ENCODE data around the gene LSP1. TPM values are rescaled to one million over a fixed set of nuclear protein-coding genes. Genes with fewer than 3 reads are reported as not detected.
A peak's percentile ranks its signal among the peaks of the same experiment; 100 is the strongest.

Gene LSP1
- total RNA-seq, 1 experiment from 2014 or later = 0.90 TPM

- no peaks in the 10 kb centered on the region; the same call in 1 of the 2 replicates for H3K27me3 ChIP-seq (ENCODE audit: control insufficient read depth, insufficient read depth, low read length)
- H3K27ac ChIP-seq (ENCODE audit: low read length) = no peak overlapping the region
- no TSS peak for BruUV-seq (replicated peaks)
- ChIA-PET CTCF (interaction anchor here (0.6 to 1.1 kb wide), 3 partner anchors 25 to 62 kb away, joined by 3 to 4 read pairs (median 3); no protein-coding TSS in a partner anchor), POLR2A (no interaction called here)
- DNase-seq (ENCODE audit: low read depth, low spot score) = no peak
- H3K4me3 ChIP-seq (ENCODE audit: low read depth in 2 of 2, low read length in 2 of 2) = no peak overlapping the region
- no peak for TF ChIP-seq POLR2AphosphoS5 (IDR thresholded peaks at IDR 0.05; ENCODE audit: low read depth, low read length)
- no peak for TF ChIP-seq TCF7L2 (IDR thresholded peaks at IDR 0.05; ENCODE audit: low read depth, low read length)
- no peak for TF ChIP-seq SIN3A (IDR thresholded peaks at IDR 0.05; ENCODE audit: borderline replicate concordance, insufficient read depth, low read depth, low read length)
- TF ChIP-seq, protein P1, sequence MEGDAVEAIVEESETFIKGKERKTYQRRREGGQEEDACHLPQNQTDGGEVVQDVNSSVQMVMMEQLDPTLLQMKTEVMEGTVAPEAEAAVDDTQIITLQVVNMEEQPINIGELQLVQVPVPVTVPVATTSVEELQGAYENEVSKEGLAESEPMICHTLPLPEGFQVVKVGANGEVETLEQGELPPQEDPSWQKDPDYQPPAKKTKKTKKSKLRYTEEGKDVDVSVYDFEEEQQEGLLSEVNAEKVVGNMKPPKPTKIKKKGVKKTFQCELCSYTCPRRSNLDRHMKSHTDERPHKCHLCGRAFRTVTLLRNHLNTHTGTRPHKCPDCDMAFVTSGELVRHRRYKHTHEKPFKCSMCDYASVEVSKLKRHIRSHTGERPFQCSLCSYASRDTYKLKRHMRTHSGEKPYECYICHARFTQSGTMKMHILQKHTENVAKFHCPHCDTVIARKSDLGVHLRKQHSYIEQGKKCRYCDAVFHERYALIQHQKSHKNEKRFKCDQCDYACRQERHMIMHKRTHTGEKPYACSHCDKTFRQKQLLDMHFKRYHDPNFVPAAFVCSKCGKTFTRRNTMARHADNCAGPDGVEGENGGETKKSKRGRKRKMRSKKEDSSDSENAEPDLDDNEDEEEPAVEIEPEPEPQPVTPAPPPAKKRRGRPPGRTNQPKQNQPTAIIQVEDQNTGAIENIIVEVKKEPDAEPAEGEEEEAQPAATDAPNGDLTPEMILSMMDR (IDR thresholded peaks at IDR 0.05) = no peak
- TF ChIP-seq, protein P2, sequence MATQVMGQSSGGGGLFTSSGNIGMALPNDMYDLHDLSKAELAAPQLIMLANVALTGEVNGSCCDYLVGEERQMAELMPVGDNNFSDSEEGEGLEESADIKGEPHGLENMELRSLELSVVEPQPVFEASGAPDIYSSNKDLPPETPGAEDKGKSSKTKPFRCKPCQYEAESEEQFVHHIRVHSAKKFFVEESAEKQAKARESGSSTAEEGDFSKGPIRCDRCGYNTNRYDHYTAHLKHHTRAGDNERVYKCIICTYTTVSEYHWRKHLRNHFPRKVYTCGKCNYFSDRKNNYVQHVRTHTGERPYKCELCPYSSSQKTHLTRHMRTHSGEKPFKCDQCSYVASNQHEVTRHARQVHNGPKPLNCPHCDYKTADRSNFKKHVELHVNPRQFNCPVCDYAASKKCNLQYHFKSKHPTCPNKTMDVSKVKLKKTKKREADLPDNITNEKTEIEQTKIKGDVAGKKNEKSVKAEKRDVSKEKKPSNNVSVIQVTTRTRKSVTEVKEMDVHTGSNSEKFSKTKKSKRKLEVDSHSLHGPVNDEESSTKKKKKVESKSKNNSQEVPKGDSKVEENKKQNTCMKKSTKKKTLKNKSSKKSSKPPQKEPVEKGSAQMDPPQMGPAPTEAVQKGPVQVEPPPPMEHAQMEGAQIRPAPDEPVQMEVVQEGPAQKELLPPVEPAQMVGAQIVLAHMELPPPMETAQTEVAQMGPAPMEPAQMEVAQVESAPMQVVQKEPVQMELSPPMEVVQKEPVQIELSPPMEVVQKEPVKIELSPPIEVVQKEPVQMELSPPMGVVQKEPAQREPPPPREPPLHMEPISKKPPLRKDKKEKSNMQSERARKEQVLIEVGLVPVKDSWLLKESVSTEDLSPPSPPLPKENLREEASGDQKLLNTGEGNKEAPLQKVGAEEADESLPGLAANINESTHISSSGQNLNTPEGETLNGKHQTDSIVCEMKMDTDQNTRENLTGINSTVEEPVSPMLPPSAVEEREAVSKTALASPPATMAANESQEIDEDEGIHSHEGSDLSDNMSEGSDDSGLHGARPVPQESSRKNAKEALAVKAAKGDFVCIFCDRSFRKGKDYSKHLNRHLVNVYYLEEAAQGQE (IDR thresholded peaks at IDR 0.05; ENCODE audit: insufficient read depth in 1 of 2, low read depth in 2 of 2, low read length in 1 of 2) = no peak
- no peaks in the 10 kb centered on the region for H3K9me3 ChIP-seq (ENCODE audit: control insufficient read depth, insufficient read depth, low read depth, low read length)
- H3K4me1 ChIP-seq (ENCODE audit: control insufficient read depth, insufficient read depth, low read length) = no peaks in the 10 kb centered on the region
- ATAC-seq = 0 out of 2 replicates have a peak, but pooled peaks have one; percentile 42
- in situ Hi-C loops (cut with HindIII; ENCODE audit: low pct_unique_long_range_greater_than_20kb, low sequenced_read_pairs) (no loop called here), intact Hi-C loops (cut with micrococcal nuclease; ENCODE audit: unreplicated experiment) (no loop called here)
- no peaks in the 10 kb centered on the region for H3K36me3 ChIP-seq (ENCODE audit: control insufficient read depth, insufficient read depth, low read length)
These were observed 53.9 kb downstream of the LSP1 start for GRCh38 chr11:1906611-1907423.

- DNase-seq (ENCODE audit: low read depth, low spot score) (no peak), ATAC-seq (no peak)
- in situ Hi-C loops (cut with HindIII; ENCODE audit: low pct_unique_long_range_greater_than_20kb, low sequenced_read_pairs) (no loop called here), intact Hi-C loops (cut with micrococcal nuclease; ENCODE audit: unreplicated experiment) (no loop called here)
- no peaks in the 10 kb centered on the region for H3K4me1 ChIP-seq (ENCODE audit: control insufficient read depth, insufficient read depth, low read length)
- H3K4me3 ChIP-seq (ENCODE audit: low read depth in 2 of 2, low read length in 2 of 2) = no peak overlapping the region
- ChIA-PET CTCF (no interaction called here), POLR2A (no interaction called here)
- no TSS peak for BruUV-seq (replicated peaks)
- TF ChIP-seq SIN3A (IDR thresholded peaks at IDR 0.05; ENCODE audit: borderline replicate concordance, insufficient read depth, low read depth, low read length) (no peak), POLR2AphosphoS5 (IDR thresholded peaks at IDR 0.05; ENCODE audit: low read depth, low read length) (no peak), TCF7L2 (IDR thresholded peaks at IDR 0.05; ENCODE audit: low read depth, low read length) (no peak)
- TF ChIP-seq, protein P1 (IDR thresholded peaks at IDR 0.05) = no peak
- TF ChIP-seq, protein P2 (IDR thresholded peaks at IDR 0.05; ENCODE audit: insufficient read depth in 1 of 2, low read depth in 2 of 2, low read length in 1 of 2) = no peak
- H3K9me3 ChIP-seq (ENCODE audit: control insufficient read depth, insufficient read depth, low read depth, low read length) = no peaks in the 10 kb centered on the region
- H3K36me3 ChIP-seq (ENCODE audit: control insufficient read depth, insufficient read depth, low read length) = no peaks in the 10 kb centered on the region
- H3K27me3 ChIP-seq (ENCODE audit: control insufficient read depth, insufficient read depth, low read length) = no peaks in the 10 kb centered on the region; the same call in 1 of the 2 replicates
- no peak overlapping the region for H3K27ac ChIP-seq (ENCODE audit: low read length)
These were observed 55.7 kb downstream of the LSP1 start for GRCh38 chr11:1908618-1909017.

Data from Panc1 (cell line).